Motor neuron (in vitro differentiated cells): ENCODE measurements around the gene GNAI3. TPM values are rescaled to one million over a fixed set of nuclear protein-coding genes. Genes with fewer than 3 reads are reported as not detected.

Experiments used
- ATAC-seq, 8 experiments: fragments of 200-7000 bp; cut with Tn5 transposase; replicated peaks in 6 of 8; 2 replicates each; pipeline ENCODE4 v1.8.0; 2021; ENCODE audit warnings: mild to moderate bottlenecking in 8 of 8, moderate library complexity in 8 of 8
- H3K27ac ChIP-seq, 2 donors: fragments of 250-450 bp; sonication (Bioruptor Pico); 2 replicates each; pipeline ENCODE4 v1.9.0; 2021; ENCODE audit warnings: antibody characterized with exemption in 2 of 2, mild to moderate bottlenecking in 2 of 2, moderate library complexity in 1 of 2
- H3K4me1 ChIP-seq, 2 donors: fragments of 250-450 bp; sonication (Bioruptor Pico); replicated peaks in 1 of 2; 2 replicates each; pipeline ENCODE4 v1.6.1; 2021; ENCODE audit warnings: antibody characterized with exemption in 2 of 2, mild to moderate bottlenecking in 2 of 2, moderate library complexity in 1 of 2
- H3K4me3 ChIP-seq, 5 donors: fragments of 250-450 bp; sonication (Bioruptor Pico); 2 replicates each; pipeline ENCODE4 v1.9.0; 2021; ENCODE audit warnings: antibody characterized with exemption in 5 of 5, mild to moderate bottlenecking in 5 of 5, moderate library complexity in 4 of 5
- WGBS, 10 experiments: fragments of 450-650 bp; shearing (Covaris generic); methylation state at CpG; one replicate each; pipeline ENCODE4 v1.0.0; 2022; 5-methylcytosine and 5-hydroxymethylcytosine counted together
- in situ Hi-C, 9 experiments: fragments of 400-800 bp; cut with MboI; loops; one replicate each; pipeline ENCODE4 v1.15.0; 2021; ENCODE audit warnings: low sequenced_read_pairs in 9 of 9, low pct_unique_long_range_greater_than_20kb in 2 of 9; ENCODE audit not compliant: unreplicated experiment in 9 of 9
- total RNA-seq, 8 experiments: library from RNA; unstranded; fragments of 300-600 nt; gene quantifications; 2 replicates each; pipeline versions ENCODE4 v1.2.3 to v1.2.4, GENCODE V29; 2022

GNAI3 gene
- total RNA-seq, 8 experiments from 2014 or later = 8.8 to 15.5 (median 13.9) TPM

DNA sequence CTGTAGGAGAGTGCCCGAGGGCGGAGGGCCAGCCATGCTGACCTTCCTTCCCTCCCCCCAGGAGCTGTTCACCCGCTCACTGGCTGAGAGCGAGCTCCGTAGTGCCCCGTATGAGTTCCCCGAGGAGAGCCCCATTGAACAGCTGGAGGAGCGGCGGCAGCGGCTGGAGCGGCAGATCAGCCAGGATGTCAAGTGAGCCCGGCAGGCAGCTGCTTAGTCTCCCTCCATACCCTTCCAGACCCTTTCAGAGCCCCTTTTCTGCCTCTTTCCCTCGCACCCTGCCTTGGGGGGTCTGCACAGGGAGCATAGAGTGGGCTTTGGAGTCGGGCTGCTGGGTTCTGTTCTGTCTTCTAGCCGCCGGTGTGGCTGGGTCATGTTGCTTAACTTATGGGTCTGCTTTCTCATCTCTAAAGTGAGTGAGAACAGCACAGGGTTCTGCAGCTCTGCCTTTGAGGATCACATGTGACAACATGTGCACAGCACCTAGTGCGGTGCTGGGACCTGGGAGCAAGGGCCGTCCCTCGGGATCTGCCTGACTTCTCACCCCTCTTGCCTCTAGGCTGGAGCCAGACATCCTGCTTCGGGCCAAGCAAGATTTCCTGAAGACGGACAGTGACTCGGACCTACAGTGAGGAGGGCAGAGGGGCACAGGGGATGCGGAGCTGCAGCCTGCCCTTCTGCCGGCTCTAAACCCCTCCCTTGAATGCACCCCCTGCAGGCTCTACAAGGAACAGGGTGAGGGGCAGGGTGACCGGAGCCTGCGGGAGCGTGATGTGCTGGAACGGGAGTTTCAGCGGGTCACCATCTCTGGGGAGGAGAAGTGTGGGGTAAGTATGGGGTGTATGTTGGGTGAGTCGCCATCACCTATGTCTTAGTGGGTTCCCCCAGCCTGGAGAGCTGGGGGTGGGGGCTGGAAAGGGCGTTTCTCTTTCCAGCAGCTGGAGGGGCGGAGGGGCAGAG, 77.5 kb downstream of the GNAI3 start:
- H3K4me1 ChIP-seq = peaks cover 36 to 43% of the 10 kb centered on the region in 2 donors
- WGBS, 10 experiments = 81 to 100% (median 86%) methylated on average over 3 to 16 of the region's 32 CpGs; no CpG with 5 or more reads in 4 of the 10 experiments
- ATAC-seq = no peak
- H3K4me3 ChIP-seq = no peak overlapping the region
- no peak overlapping the region for H3K27ac ChIP-seq
- in situ Hi-C loops = loop anchor here in 4 of 9 experiments (10.0 to 25.0 kb wide), 4 partner anchors 81 to 361 kb away; partner anchors contain the start of genes AHCYL1 (in 2 of the 4), EPS8L3 (in 1 of the 4), GNAI3 (in 1 of the 4) and GSTM3 (in 1 of the 4)

DNA sequence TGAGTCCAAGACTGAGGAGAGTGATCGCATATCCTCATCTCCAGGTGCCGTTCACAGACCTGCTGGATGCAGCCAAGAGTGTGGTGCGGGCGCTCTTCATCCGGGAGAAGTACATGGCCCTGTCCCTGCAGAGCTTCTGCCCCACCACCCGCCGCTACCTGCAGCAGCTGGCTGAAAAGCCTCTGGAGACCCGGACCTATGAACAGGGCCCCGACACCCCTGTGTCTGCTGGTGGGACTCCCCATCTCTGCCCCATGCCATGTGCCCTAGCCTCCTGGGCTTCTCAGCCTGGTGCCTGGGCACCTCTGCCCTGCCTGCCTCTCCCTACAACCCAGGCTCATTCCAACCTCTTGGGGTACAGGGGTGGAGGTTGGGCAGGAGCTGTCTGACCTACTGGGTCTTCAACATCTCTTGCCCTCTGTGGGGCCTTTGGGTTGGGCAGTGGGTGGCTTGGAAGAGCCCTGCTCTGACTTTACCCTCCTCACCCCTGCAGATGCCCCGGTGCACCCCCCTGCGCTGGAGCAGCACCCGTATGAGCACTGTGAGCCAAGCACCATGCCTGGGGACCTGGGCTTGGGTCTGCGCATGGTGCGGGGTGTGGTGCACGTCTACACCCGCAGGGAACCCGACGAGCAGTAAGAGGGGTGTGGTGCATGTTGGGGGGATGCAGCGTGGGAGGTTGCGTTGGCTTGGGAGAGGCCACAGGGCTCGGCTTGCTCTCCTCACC, 78.4 kb downstream of the GNAI3 start:
- Histone ChIP-seq H3K4me1 (peaks cover 32 to 38% of the 10 kb centered on the region in 2 donors), H3K4me3 (no peak overlapping the region), H3K27ac (no peak overlapping the region)
- WGBS, 10 experiments = 90 to 100% (median 96%) methylated on average over 1 to 4 of the region's 21 CpGs; no CpG with 5 or more reads in 5 of the 10 experiments
- no peak for ATAC-seq
- in situ Hi-C loops = loop anchor here in 4 of 9 experiments (10.0 to 25.0 kb wide), 4 partner anchors 82 to 360 kb away; partner anchors contain the start of genes AHCYL1 (in 2 of the 4), EPS8L3 (in 1 of the 4), GNAI3 (in 1 of the 4) and GSTM3 (in 1 of the 4)

DNA sequence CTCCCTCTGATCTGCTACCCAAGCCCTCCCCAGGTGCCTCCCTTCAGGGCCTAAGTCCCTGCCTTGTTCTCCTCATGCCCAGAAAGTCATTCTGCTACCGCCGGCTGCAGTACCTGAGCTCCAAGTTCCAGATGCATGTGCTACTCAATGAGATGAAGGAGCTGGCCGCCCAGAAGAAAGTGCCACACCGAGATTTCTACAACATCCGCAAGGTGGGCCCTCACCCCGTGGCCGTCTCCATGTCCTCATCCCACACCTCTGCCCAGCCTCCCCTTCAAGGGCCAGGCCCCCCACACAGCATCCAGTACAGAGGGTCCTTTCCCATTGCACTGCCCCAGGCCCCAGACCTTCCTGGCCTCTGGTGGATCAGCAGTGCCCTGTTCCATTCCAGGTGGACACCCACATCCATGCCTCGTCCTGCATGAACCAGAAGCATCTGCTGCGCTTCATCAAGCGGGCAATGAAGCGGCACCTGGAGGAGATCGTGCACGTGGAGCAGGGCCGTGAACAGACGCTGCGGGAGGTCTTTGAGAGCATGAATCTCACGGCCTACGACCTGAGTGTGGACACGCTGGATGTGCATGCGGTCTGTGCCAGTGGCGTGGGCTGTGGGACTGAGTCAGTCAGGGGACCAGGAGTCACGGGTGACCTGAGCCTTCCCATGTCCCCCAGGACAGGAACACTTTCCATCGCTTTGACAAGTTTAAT, 79.4 kb downstream of the GNAI3 start:
- no peak for ATAC-seq
- 81 to 100% (median 92%) methylated on average over 1 to 17 of the region's 23 CpGs; no CpG with 5 or more reads in 4 of the 10 experiments for WGBS, 10 experiments
- H3K4me1 ChIP-seq = peaks cover 22 to 28% of the 10 kb centered on the region in 2 donors
- in situ Hi-C loops = loop anchor here in 4 of 9 experiments (10.0 to 25.0 kb wide), 4 partner anchors 83 to 359 kb away; partner anchors contain the start of genes AHCYL1 (in 2 of the 4), EPS8L3 (in 1 of the 4), GNAI3 (in 1 of the 4) and GSTM3 (in 1 of the 4)
- no peak overlapping the region for H3K4me3 ChIP-seq
- no peak overlapping the region for H3K27ac ChIP-seq

DNA sequence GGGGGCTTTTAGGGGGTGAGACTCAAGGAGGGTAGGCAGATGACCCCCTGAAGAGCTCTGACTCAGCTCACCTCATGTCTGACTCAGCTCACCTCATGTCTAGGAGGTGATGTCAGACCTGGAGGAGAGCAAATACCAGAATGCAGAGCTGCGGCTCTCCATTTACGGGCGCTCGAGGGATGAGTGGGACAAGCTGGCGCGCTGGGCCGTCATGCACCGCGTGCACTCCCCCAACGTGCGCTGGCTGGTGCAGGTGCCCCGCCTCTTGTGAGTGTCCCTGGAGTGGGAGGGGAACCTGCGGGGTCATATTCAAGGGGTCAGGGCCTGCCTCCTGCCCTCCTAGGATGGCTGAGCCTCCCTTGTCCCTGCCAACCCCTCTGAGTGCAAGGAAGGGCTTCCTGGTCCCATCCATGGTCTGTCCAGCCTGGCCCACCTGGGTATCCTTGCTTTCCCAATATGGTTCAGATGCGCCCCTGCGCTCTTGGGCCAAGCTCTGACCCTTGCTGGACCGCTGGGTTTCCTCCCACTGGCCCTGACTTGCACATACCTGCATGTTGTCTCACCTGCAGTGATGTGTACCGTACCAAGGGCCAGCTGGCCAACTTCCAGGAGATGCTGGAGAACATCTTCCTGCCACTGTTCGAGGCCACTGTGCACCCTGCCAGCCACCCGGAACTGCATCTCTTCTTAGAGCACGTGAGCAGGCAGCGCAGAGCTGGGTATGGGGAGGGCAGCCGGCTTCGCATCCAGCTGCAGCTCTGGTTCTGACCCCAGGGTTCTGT, 80.3 kb downstream of the GNAI3 start:
- WGBS, 10 experiments = 77 to 100% (median 93%) methylated on average over 1 to 13 of the region's 23 CpGs; no CpG with 5 or more reads in 4 of the 10 experiments
- Histone ChIP-seq H3K27ac (no peak overlapping the region), H3K4me3 (no peak overlapping the region), H3K4me1 (peaks cover 14 to 19% of the 10 kb centered on the region in 2 donors)
- ATAC-seq = peak in 3 of 8 experiments; percentile 2 to 11 (median 6)
- in situ Hi-C loops = loop anchor here in 4 of 9 experiments (10.0 to 25.0 kb wide), 4 partner anchors 84 to 359 kb away; partner anchors contain the start of genes AHCYL1 (in 2 of the 4), EPS8L3 (in 1 of the 4), GNAI3 (in 1 of the 4) and GSTM3 (in 1 of the 4)

DNA sequence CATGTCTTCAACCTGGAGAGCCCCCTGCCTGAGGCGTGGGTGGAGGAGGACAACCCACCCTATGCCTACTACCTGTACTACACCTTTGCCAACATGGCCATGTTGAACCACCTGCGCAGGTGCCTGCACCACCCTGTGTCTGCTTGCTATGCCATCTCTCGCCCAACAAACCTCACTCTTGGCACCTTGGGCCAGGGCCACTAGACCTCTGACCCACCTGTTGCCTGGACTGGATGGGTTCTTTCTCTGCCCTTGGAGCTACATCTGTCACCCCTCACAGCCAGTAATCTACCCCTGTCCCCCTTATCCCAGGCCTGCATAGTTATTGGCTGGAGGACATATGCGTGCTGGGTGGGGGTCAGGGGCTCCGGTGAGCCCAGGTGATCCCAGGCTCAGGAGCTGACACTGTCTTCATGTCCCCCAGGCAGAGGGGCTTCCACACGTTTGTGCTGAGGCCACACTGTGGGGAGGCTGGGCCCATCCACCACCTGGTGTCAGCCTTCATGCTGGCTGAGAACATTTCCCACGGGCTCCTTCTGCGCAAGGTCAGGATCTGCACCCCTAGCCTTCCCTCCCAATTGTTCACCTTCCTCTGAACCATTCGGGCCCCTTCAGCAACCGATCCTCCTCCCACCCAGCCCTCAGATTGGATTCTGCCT, 81.1 kb downstream of the GNAI3 start:
- WGBS, 10 experiments = 87 to 100% (median 94%) methylated on average over 1 to 6 of the region's 10 CpGs; no CpG with 5 or more reads in 5 of the 10 experiments
- in situ Hi-C loops = loop anchor here in 4 of 9 experiments (10.0 to 25.0 kb wide), 4 partner anchors 85 to 358 kb away; partner anchors contain the start of genes AHCYL1 (in 2 of the 4), EPS8L3 (in 1 of the 4), GNAI3 (in 1 of the 4) and GSTM3 (in 1 of the 4)

DNA sequence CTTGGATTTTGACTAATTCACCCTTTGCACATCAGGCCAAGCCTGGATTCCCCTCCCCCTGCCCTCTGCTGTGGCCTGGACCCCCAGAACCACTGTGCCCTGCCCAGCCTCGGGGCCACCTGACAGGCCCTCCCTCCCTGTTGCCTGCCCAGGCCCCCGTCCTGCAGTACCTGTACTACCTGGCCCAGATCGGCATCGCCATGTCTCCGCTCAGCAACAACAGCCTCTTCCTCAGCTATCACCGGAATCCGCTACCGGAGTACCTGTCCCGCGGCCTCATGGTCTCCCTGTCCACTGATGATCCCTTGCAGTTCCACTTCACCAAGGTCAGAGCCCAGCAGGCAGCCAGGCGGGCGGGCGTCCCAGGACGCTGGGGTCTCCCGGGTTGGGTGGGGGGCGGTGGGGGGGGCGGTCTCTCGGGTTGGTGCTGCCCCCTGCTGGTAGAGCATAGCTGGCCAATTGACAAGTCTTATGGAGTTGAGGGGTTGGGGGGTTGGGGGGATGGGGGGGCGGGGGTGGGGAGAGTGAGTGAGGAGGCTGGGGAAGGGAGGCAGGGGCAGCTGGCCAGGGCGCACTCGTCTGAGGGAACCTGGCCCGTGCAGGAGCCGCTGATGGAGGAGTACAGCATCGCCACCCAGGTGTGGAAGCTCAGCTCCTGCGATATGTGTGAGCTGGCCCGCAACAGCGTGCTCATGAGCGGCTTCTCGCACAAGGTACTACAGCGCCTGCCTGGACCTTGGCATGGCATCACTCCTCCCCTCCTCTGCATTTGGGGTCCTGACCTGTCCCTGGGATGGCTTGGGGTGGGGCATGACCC, 81.9 kb downstream of the GNAI3 start:
- ATAC-seq = peak in 1 of 8 experiments; percentile 14
- in situ Hi-C loops = loop anchor here in 3 of 9 experiments (25.0 kb wide), 3 partner anchors 107 to 357 kb away; partner anchors contain the start of genes AHCYL1 (in 2 of the 3), EPS8L3 (in 1 of the 3) and GSTM3 (in 1 of the 3)

More for the DNA sequence above, 81.1 kb downstream of the GNAI3 start:
- Histone ChIP-seq H3K4me3 (no peak overlapping the region), H3K27ac (no peak overlapping the region), H3K4me1 (peaks cover 6 to 12% of the 10 kb centered on the region in 2 donors)
- no peak for ATAC-seq

DNA sequence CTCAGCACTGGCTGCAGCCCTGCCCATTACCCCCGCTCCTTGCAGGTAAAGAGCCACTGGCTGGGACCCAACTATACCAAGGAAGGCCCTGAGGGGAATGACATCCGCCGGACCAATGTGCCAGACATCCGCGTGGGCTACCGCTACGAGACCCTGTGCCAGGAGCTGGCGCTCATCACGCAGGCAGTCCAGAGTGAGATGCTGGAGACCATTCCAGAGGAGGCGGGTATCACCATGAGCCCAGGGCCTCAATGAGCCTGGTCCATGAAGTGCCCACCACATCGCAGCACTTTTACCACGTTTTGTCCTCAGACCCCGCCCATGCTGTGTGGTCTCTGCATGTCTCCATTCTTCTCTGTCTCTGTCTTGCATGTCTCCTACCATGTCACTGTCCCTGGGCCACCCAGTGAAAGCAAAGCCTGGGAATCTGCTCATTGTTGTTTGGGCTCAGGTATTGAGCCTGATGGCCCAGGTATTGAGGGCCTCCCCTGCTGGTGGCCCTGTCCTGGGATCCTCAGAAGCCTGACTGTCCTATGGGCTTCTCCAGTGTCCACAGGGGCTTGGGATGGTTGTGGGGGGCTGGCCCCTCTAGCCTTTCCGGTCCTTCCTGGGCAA, 82.6 kb downstream of the GNAI3 start:
- H3K27ac ChIP-seq = no peak overlapping the region
- in situ Hi-C loops = loop anchor here in 3 of 9 experiments (25.0 kb wide), 3 partner anchors 106 to 356 kb away; partner anchors contain the start of genes AHCYL1 (in 2 of the 3), EPS8L3 (in 1 of the 3) and GSTM3 (in 1 of the 3)
- H3K4me3 ChIP-seq = no peak overlapping the region
- peaks cover 3% of the 10 kb centered on the region in 2 donors for H3K4me1 ChIP-seq
- WGBS, 10 experiments = 93 to 100% (median 98%) methylated on average over 1 to 10 of the region's 14 CpGs; no CpG with 5 or more reads in 4 of the 10 experiments
- no peak for ATAC-seq

More for the DNA sequence above, 81.9 kb downstream of the GNAI3 start:
- WGBS, 10 experiments = 70 to 98% (median 89%) methylated on average over 2 to 11 of the region's 30 CpGs; no CpG with 5 or more reads in 6 of the 10 experiments
- peaks cover 0 to 5% of the 10 kb centered on the region in 2 donors for H3K4me1 ChIP-seq
- no peak overlapping the region for H3K27ac ChIP-seq
- no peak overlapping the region for H3K4me3 ChIP-seq

DNA sequence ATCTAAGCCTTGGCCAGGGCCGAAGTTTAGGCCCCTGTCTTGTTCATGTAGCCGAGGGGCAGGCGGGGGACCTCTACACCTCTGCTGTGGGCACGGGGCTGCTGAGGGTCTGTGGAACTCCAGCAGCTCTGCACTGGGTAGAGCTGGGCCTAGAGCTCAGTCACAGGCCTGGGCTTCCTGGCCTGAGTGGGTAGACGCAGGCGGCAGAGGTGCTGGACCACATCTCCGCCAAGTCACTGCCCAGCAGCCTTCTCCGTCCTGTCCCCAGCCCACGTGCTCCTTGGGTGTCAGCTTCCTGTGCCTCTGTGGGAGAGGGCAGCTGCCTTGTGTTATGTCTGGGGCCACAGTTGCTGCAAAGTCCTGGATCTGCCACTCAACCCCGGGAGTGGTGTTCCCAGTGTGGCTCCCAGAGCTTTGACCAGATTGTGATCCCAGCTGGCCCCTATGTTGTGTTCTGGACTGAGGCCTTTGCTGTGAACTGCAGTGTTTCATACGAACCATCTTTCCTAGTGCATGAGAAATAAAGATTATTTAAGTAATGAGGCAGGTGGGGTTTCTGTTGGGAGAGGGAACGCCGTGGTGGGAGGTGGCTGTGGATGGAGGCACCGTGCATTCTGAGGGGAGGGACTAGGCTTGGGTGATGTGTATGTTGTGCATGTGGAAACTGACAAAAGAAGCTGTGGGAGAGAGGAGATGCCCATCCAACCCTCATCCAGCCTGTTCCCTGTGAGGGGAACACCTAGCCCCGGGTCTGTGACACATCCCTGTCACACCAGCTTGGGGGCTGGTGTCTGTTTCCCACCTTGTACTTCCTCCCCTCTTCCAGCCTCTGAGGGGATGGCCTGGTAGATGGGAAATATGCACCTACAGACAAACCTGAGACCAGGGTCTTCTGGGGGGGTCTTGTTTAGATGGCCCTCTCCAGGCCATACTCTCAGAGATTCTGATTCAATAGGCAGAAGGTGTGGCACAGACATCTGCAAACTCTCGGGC, 83.4 kb downstream of the GNAI3 start:
- no peak for ATAC-seq
- no peak overlapping the region for H3K4me3 ChIP-seq
- in situ Hi-C loops = loop anchor here in 3 of 9 experiments (25.0 kb wide), 3 partner anchors 105 to 355 kb away; partner anchors contain the start of genes AHCYL1 (in 2 of the 3), EPS8L3 (in 1 of the 3) and GSTM3 (in 1 of the 3)
- WGBS, 10 experiments = 16 to 100% (median 82%) methylated on average over 1 to 15 of the region's 16 CpGs; no CpG with 5 or more reads in 4 of the 10 experiments
- no peak overlapping the region for H3K27ac ChIP-seq
- H3K4me1 ChIP-seq = peaks cover 4 to 8% of the 10 kb centered on the region in 2 donors
